SK-N-SH (cell line): ENCODE results near the gene THEM4. TPM values are rescaled to one million over a fixed set of nuclear protein-coding genes. Genes with fewer than 3 reads are reported as not detected.

Source experiments
- CTCF ChIA-PET: fragments of 300-600, 350-600 bp; formaldehyde crosslinking; extraction: SDS; loops from one replicate; lab custom pipeline; 2021; lab: Yijun Ruan, JAX
- POLR2A ChIA-PET: fragments of 350-600 bp; sonication (Branson Sonifier 250); formaldehyde crosslinking; extraction: SDS; loops from one replicate; lab custom pipeline; 2020; ENCODE audit warnings: antibody characterized with exemption, inconsistent platforms; lab: Yijun Ruan, JAX
- DNase-seq: peaks from one replicate; pipeline ENCODE4 v3.0.0; 2012
- H2AFZ ChIP-seq: fragments of 200-600 bp; sonication (generic); 2 replicates; pipeline ENCODE4 v1.8.1; 2016; ENCODE audit warnings: antibody characterized with exemption, mild to moderate bottlenecking, low read depth
- H3F3A ChIP-seq: fragments of 200-600 bp; sonication (generic); replicated peaks from 2 replicates; pipeline ENCODE3; 2016; ENCODE audit warnings: antibody characterized with exemption, mild to moderate bottlenecking; ENCODE audit not compliant: insufficient read depth
- H3K27ac ChIP-seq, 2 experiments: fragments of 200-500 bp in 1 of 2; fragments of 200-600 bp in 1 of 2; sonication (Bioruptor generic) in 1 of 2; sonication (generic), shearing (Covaris generic) in 1 of 2; 2 replicates each; pipeline versions ENCODE4 v1.5.1 to v1.6.1; 2014 to 2016; ENCODE audit warnings: low read depth in 2 of 2, inconsistent platforms in 1 of 2, low read length in 1 of 2, mild to moderate bottlenecking in 1 of 2, mixed read lengths in 1 of 2
- H3K27me3 ChIP-seq: fragments of 200-600 bp; sonication (generic), shearing (Covaris generic); 2 replicates; pipeline ENCODE4 v1.6.1; 2016; ENCODE audit warnings: mixed run types; ENCODE audit not compliant: insufficient read depth
- H3K36me3 ChIP-seq, 2 experiments: fragments of 200-500 bp in 1 of 2; fragments of 200-600 bp in 1 of 2; sonication (Bioruptor generic) in 1 of 2; sonication (generic) in 1 of 2; replicated peaks in 1 of 2; 2 replicates each; pipeline versions ENCODE3 to v1.5.1; 2014 to 2016; ENCODE audit warnings: low read length in 1 of 2, mild to moderate bottlenecking in 1 of 2; ENCODE audit not compliant: insufficient read depth in 2 of 2, control insufficient read depth in 1 of 2
- H3K4me1 ChIP-seq, 2 experiments: fragments of 200-500 bp in 1 of 2; fragments of 200-600 bp in 1 of 2; sonication (Bioruptor generic) in 1 of 2; sonication (generic), shearing (Covaris generic) in 1 of 2; 2 replicates each; pipeline versions ENCODE4 v1.5.1 to v1.6.1; 2014 to 2016; ENCODE audit warnings: low read depth in 1 of 2, low read length in 1 of 2, mixed run types in 1 of 2; ENCODE audit not compliant: insufficient read depth in 2 of 2, control insufficient read depth in 1 of 2
- H3K4me2 ChIP-seq: fragments of 200-600 bp; sonication (generic), shearing (Covaris generic); 2 replicates; pipeline ENCODE4 v1.6.1; 2017; ENCODE audit warnings: mixed run types
- H3K4me3 ChIP-seq, 2 experiments: fragments of 200-500 bp in 1 of 2; fragments of 200-600 bp in 1 of 2; sonication (Bioruptor generic) in 1 of 2; sonication (generic), shearing (Covaris generic) in 1 of 2; 2 replicates each; pipeline versions ENCODE4 v1.5.1 to v1.8.1; 2014 to 2016; ENCODE audit warnings: low read depth in 2 of 2, inconsistent platforms in 1 of 2, low read length in 1 of 2, mild to moderate bottlenecking in 1 of 2, mixed read lengths in 1 of 2, moderate library complexity in 1 of 2
- H3K79me2 ChIP-seq: fragments of 200-600 bp; sonication (generic); 2 replicates; pipeline ENCODE4 v1.8.1; 2017; ENCODE audit warnings: mild to moderate bottlenecking; ENCODE audit not compliant: insufficient read depth
- H3K9ac ChIP-seq: fragments of 200-600 bp; sonication (generic); 2 replicates; pipeline ENCODE4 v1.6.1; 2017; ENCODE audit warnings: mixed run types
- H3K9me2 ChIP-seq: fragments of 200-600 bp; sonication (generic); 2 replicates; pipeline ENCODE4 v1.6.1; 2017; ENCODE audit warnings: mixed run types
- H3K9me3 ChIP-seq: fragments of 200-600 bp; sonication (generic); 2 replicates; pipeline ENCODE4 v1.6.1; 2017; ENCODE audit warnings: mixed run types, mild to moderate bottlenecking, moderate library complexity
- H4K20me1 ChIP-seq: fragments of 200-600 bp; sonication (generic); 2 replicates; pipeline ENCODE4 v1.6.1; 2017; ENCODE audit warnings: mild to moderate bottlenecking, mixed run types; ENCODE audit not compliant: insufficient read depth
- EP300 ChIP-seq, 2 experiments: IDR thresholded peaks; 2 replicates each; pipeline versions ENCODE4 v1.4.0 to v1.6.1; 2012; ENCODE audit warnings: borderline replicate concordance in 1 of 2, low read depth in 1 of 2, low read length in 1 of 2
- FOXJ3 ChIP-seq: sonication (generic); formaldehyde crosslinking; IDR thresholded peaks from 2 replicates; pipeline ENCODE4 v1.5.1; 2020; ENCODE audit warnings: mild to moderate bottlenecking, missing genetic modification reagents
- FOXM1 ChIP-seq: IDR thresholded peaks from 2 replicates; pipeline ENCODE4 v1.4.0; 2012; ENCODE audit warnings: low read depth, mild to moderate bottlenecking
- GABPA ChIP-seq: IDR thresholded peaks from 2 replicates; pipeline ENCODE4 v1.4.0; 2012; ENCODE audit warnings: low read depth, mild to moderate bottlenecking
- MEF2A ChIP-seq: IDR thresholded peaks from 2 replicates; pipeline ENCODE4 v1.4.0; 2012; ENCODE audit warnings: low read depth, borderline replicate concordance
- MXI1 ChIP-seq: IDR thresholded peaks from 2 replicates; pipeline ENCODE4 v1.6.1; 2012; ENCODE audit warnings: mild to moderate bottlenecking, low read depth, low read length, improper control_type of control experiment
- NRF1 ChIP-seq: IDR thresholded peaks from 2 replicates; pipeline ENCODE4 v1.6.1; 2012; ENCODE audit warnings: low read depth, mild to moderate bottlenecking, low read length
- RAD21 ChIP-seq: IDR thresholded peaks from 2 replicates; pipeline ENCODE4 v1.6.1; 2012; ENCODE audit warnings: mild to moderate bottlenecking, low read length
- RFX5 ChIP-seq: IDR thresholded peaks from 2 replicates; pipeline ENCODE4 v1.6.1; 2012; ENCODE audit warnings: mild to moderate bottlenecking, improper control_type of control experiment, low read length
- SIN3A ChIP-seq: IDR thresholded peaks from 2 replicates; pipeline ENCODE4 v1.6.1; 2012; ENCODE audit warnings: low read depth, mild to moderate bottlenecking, low read length, moderate library complexity, borderline replicate concordance
- SMC3 ChIP-seq: IDR thresholded peaks from 2 replicates; pipeline ENCODE4 v1.6.1; 2012; ENCODE audit warnings: low read depth, low read length, improper control_type of control experiment
- TAF1 ChIP-seq: IDR thresholded peaks from 2 replicates; pipeline ENCODE4 v1.6.1; 2012; ENCODE audit warnings: low read depth, mild to moderate bottlenecking, low read length, moderate library complexity, borderline replicate concordance
- TCF12 ChIP-seq: IDR thresholded peaks from 2 replicates; pipeline ENCODE4 v1.4.0; 2012
- YY1 ChIP-seq: IDR thresholded peaks from 2 replicates; pipeline ENCODE4 v1.4.0; 2012; ENCODE audit warnings: low read depth, mild to moderate bottlenecking
- WGBS: methylation state at CpG from one replicate; pipeline ENCODE4 v1.1.6; 2017; ENCODE audit warnings: low lambda C conversion rate; 5-methylcytosine and 5-hydroxymethylcytosine counted together
- polyA plus RNA-seq, 3 experiments: library from polyadenylated mRNA; depleted of rRNA; stranded (reverse); fragments of >200 nt; gene quantifications; 2 replicates each; pipeline ENCODE4 v1.2.3, GENCODE V29; 2012
- TF ChIP-seq, protein P1 (sequence below): IDR thresholded peaks from 2 replicates; pipeline ENCODE4 v1.4.0; 2012; ENCODE audit warnings: low read depth
- TF ChIP-seq, protein P2 (sequence below): IDR thresholded peaks from 2 replicates; pipeline ENCODE4 v1.4.0; 2012; ENCODE audit warnings: low read depth, borderline replicate concordance
- TF ChIP-seq, protein P3 (sequence below): IDR thresholded peaks from 2 replicates; pipeline ENCODE4 v1.6.1; 2012; ENCODE audit warnings: mild to moderate bottlenecking, low read depth, low read length, moderate library complexity
- TF ChIP-seq, protein P4 (sequence below): fragments of 150-350 bp; IDR thresholded peaks from 2 replicates; pipeline ENCODE4 v1.6.1; 2016; ENCODE audit warnings: mild to moderate bottlenecking, low read depth, low read length
- TF ChIP-seq, protein P5 (sequence below): fragments of 200-600 bp; sonication (generic); IDR thresholded peaks from 2 replicates; pipeline ENCODE4 v1.6.1; 2017; ENCODE audit warnings: antibody characterized with exemption, mild to moderate bottlenecking, moderate library complexity
- TF ChIP-seq, protein P6 (sequence below): fragments of 150-350 bp; IDR thresholded peaks from 2 replicates; pipeline ENCODE4 v1.6.1; 2017; ENCODE audit warnings: antibody characterized with exemption, low read length, low read depth, borderline replicate concordance

Gene THEM4
- polyA plus RNA-seq, 1 of the 3 experiments (the other 2 are of a cell fraction), result 10.1 TPM

DNA sequence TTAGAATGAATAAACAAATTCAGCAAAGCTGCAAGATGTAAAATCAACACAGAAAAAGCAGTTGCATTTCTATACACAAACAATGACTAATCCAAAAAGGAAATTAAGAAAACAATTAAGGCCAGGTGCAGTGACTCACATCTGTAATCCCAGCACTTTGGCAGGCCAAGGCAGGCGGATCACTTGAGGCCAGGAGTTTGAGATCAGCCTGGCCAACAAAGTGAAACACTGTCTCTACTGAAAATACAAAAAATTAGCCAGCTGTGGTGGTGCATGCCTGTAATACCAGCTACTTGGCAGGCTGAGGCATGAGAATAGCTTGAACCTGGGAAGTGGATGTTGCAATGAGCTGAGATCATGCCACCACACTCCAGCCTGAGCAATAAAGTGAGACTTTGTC lies 22.3 kb downstream of the THEM4 start:
- peaks cover 7 to 25% of the 10 kb centered on the region in 2 experiments for H3K36me3 ChIP-seq
- no peaks in the 10 kb centered on the region for H3K4me1 ChIP-seq
- H3K27ac ChIP-seq, result no peak overlapping the region
- TF ChIP-seq GABPA (no peak), FOXM1 (no peak), SMC3 (no peak), SIN3A (no peak), RAD21 (no peak), YY1 (no peak), EP300 (IDR thresholded peaks at IDR 0.05; ENCODE audit: borderline replicate concordance in 1 of 2, low read depth in 1 of 2, low read length in 1 of 2) (no peak), MEF2A (no peak), MXI1 (no peak), FOXJ3 (CRISPR knock-in tag) (no peak), RFX5 (no peak), TAF1 (no peak), NRF1 (no peak), TCF12 (no peak)
- TF ChIP-seq, protein P1, sequence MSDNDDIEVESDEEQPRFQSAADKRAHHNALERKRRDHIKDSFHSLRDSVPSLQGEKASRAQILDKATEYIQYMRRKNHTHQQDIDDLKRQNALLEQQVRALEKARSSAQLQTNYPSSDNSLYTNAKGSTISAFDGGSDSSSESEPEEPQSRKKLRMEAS, result no peak
- TF ChIP-seq, protein P2, sequence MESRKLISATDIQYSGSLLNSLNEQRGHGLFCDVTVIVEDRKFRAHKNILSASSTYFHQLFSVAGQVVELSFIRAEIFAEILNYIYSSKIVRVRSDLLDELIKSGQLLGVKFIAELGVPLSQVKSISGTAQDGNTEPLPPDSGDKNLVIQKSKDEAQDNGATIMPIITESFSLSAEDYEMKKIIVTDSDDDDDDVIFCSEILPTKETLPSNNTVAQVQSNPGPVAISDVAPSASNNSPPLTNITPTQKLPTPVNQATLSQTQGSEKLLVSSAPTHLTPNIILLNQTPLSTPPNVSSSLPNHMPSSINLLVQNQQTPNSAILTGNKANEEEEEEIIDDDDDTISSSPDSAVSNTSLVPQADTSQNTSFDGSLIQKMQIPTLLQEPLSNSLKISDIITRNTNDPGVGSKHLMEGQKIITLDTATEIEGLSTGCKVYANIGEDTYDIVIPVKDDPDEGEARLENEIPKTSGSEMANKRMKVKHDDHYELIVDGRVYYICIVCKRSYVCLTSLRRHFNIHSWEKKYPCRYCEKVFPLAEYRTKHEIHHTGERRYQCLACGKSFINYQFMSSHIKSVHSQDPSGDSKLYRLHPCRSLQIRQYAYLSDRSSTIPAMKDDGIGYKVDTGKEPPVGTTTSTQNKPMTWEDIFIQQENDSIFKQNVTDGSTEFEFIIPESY, result no peak
- TF ChIP-seq, protein P3, sequence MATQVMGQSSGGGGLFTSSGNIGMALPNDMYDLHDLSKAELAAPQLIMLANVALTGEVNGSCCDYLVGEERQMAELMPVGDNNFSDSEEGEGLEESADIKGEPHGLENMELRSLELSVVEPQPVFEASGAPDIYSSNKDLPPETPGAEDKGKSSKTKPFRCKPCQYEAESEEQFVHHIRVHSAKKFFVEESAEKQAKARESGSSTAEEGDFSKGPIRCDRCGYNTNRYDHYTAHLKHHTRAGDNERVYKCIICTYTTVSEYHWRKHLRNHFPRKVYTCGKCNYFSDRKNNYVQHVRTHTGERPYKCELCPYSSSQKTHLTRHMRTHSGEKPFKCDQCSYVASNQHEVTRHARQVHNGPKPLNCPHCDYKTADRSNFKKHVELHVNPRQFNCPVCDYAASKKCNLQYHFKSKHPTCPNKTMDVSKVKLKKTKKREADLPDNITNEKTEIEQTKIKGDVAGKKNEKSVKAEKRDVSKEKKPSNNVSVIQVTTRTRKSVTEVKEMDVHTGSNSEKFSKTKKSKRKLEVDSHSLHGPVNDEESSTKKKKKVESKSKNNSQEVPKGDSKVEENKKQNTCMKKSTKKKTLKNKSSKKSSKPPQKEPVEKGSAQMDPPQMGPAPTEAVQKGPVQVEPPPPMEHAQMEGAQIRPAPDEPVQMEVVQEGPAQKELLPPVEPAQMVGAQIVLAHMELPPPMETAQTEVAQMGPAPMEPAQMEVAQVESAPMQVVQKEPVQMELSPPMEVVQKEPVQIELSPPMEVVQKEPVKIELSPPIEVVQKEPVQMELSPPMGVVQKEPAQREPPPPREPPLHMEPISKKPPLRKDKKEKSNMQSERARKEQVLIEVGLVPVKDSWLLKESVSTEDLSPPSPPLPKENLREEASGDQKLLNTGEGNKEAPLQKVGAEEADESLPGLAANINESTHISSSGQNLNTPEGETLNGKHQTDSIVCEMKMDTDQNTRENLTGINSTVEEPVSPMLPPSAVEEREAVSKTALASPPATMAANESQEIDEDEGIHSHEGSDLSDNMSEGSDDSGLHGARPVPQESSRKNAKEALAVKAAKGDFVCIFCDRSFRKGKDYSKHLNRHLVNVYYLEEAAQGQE, result no peak
- TF ChIP-seq, protein P4, sequence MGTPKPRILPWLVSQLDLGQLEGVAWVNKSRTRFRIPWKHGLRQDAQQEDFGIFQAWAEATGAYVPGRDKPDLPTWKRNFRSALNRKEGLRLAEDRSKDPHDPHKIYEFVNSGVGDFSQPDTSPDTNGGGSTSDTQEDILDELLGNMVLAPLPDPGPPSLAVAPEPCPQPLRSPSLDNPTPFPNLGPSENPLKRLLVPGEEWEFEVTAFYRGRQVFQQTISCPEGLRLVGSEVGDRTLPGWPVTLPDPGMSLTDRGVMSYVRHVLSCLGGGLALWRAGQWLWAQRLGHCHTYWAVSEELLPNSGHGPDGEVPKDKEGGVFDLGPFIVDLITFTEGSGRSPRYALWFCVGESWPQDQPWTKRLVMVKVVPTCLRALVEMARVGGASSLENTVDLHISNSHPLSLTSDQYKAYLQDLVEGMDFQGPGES, result no peak
- TF ChIP-seq, protein P5, sequence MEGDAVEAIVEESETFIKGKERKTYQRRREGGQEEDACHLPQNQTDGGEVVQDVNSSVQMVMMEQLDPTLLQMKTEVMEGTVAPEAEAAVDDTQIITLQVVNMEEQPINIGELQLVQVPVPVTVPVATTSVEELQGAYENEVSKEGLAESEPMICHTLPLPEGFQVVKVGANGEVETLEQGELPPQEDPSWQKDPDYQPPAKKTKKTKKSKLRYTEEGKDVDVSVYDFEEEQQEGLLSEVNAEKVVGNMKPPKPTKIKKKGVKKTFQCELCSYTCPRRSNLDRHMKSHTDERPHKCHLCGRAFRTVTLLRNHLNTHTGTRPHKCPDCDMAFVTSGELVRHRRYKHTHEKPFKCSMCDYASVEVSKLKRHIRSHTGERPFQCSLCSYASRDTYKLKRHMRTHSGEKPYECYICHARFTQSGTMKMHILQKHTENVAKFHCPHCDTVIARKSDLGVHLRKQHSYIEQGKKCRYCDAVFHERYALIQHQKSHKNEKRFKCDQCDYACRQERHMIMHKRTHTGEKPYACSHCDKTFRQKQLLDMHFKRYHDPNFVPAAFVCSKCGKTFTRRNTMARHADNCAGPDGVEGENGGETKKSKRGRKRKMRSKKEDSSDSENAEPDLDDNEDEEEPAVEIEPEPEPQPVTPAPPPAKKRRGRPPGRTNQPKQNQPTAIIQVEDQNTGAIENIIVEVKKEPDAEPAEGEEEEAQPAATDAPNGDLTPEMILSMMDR, result no peak
- TF ChIP-seq, protein P6, sequence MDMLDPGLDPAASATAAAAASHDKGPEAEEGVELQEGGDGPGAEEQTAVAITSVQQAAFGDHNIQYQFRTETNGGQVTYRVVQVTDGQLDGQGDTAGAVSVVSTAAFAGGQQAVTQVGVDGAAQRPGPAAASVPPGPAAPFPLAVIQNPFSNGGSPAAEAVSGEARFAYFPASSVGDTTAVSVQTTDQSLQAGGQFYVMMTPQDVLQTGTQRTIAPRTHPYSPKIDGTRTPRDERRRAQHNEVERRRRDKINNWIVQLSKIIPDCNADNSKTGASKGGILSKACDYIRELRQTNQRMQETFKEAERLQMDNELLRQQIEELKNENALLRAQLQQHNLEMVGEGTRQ, result no peak
- H3K27me3 ChIP-seq, result no peaks in the 10 kb centered on the region
- no peak overlapping the region for H3K4me3 ChIP-seq
- ChIA-PET POLR2A (no interaction called here), CTCF (interaction anchor here (1.5 to 2.9 kb wide), 2 partner anchors 115 to 166 kb away, joined by 3 to 13 read pairs; no protein-coding TSS in a partner anchor)
- no peak overlapping the region for H3K9ac ChIP-seq
- no peaks in the 10 kb centered on the region for H3K9me2 ChIP-seq
- no peak overlapping the region for H2AFZ ChIP-seq
- DNase-seq, result no peak
- no peaks in the 10 kb centered on the region for H3F3A ChIP-seq
- H4K20me1 ChIP-seq, result no peaks in the 10 kb centered on the region
- H3K4me2 ChIP-seq, result no peak overlapping the region
- H3K79me2 ChIP-seq, result no peaks in the 10 kb centered on the region
- H3K9me3 ChIP-seq, result no peaks in the 10 kb centered on the region
- WGBS, result 84% methylated on average over 1 of the region's 1 CpG
